ENCODE data around the gene PPM1H. TPM values are rescaled to one million over a fixed set of nuclear protein-coding genes. Genes with fewer than 3 reads are reported as not detected.

The PPM1H gene
- total RNA-seq, 1 experiment from 2014 or later = 65.7 TPM

DNA sequence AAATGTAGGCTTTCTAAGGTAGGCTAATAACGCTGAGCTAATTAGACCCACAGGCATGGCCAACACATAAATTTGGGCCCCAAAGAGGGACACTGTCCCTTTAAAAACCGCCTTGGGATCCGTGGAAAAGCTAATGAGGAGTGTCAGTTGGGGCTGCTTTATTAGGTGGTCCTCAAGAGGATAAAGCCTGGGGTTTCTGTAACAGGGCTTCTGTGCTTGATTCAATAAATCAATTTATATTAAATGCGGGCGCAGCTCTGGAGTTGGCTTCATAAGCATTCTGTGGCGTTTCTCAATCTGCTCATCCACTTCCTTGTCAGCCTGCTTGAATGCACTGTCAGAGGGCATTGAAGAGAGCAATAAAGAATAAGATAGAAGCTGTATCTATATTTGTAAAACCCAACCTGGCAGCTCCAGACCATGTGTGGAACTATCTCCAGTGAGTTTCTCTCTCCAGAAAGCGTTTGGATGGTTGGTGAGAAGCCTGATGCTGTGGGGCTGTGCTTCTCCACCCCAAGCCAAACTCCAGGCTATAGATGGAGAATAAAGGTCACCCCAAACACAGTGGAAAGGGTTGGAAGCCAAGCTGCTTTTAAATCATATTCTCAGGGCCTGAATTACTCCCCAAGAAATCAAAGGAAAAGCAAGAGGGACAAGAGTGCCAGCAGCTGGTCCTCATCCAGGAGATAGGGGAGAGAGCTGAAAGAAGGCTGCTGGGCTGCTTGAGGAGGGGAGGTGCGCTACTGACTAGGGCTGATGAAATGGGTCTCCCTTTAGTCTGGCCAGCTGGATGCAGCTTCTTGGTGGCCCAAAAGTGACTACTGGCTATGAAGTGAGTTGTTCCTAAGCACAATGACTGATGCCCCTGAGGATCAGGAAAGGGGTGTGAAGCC, 222.0 kb downstream of the PPM1H start:
- in situ Hi-C loops (cut with HindIII; ENCODE audit: low sequenced_read_pairs) = no loop called here
- DNase-seq (ENCODE audit: low spot score) = peak; percentile 54

- peak; percentile 74 for DNase-seq (ENCODE audit: low spot score)
- in situ Hi-C loops (cut with HindIII; ENCODE audit: low sequenced_read_pairs) = no loop called here
These were observed 223.2 kb downstream of the PPM1H start for GRCh38 chr12:62711631-62712241.

- in situ Hi-C loops (cut with HindIII; ENCODE audit: low sequenced_read_pairs) = no loop called here
These were observed 225.6 kb downstream of the PPM1H start for GRCh38 chr12:62709311-62709710.

GRCh38 chr12:62707939-62708338, 227.0 kb downstream of the PPM1H start:
- DNase-seq (ENCODE audit: low spot score) = no peak
- in situ Hi-C loops (cut with HindIII; ENCODE audit: low sequenced_read_pairs) = no loop called here

More at GRCh38 chr12:62709311-62709710, 225.6 kb downstream of the PPM1H start:
- no peak for DNase-seq (ENCODE audit: low spot score)

DNA sequence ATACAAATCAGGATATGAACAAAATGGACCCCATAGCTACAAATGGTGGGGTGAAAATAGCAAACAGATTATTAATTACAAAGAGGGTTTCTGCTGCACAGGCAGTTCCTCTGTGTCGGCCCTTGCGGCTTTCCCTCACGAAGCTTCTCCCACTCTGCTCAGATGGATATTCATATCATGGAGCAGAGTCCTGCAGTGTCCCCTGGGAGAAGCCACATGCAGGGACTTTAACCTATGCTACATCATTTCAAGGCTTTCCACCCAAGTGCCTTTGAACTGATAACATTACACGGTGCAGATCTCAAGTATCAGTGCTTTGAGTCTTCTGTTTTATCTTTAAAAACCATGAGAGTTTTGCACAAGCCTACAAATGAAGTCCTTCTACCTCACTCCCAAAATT, 229.1 kb downstream of the PPM1H start:
- in situ Hi-C loops (cut with HindIII; ENCODE audit: low sequenced_read_pairs) = no loop called here

GRCh38 chr12:62703011-62703380, 232.0 kb downstream of the PPM1H start:
- in situ Hi-C loops (cut with HindIII; ENCODE audit: low sequenced_read_pairs) = no loop called here
- DNase-seq (ENCODE audit: low spot score) = no peak

More for the DNA sequence above, 229.1 kb downstream of the PPM1H start:
- DNase-seq (ENCODE audit: low spot score) = no peak

DNA sequence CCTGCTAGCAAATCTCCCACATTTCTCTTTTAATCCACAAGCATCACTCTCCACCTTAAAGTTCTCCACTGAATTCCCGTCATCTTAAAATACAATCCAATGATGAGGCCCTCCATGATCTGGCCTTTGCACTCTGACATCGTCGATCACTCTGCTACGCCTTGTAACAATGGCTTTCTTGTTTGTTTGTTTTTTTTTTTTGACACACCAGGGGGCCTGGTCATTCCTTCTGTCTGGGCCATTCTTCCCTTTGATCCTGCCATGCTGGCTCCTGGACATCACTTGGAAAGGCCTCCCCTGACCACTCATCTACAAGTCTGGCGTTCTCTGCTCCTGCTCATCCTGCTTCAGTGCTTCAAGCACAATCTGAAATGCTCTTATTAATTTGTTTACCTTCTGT, 233.5 kb downstream of the PPM1H start:
- DNase-seq (ENCODE audit: low spot score) = no peak
- in situ Hi-C loops (cut with HindIII; ENCODE audit: low sequenced_read_pairs) = no loop called here

GRCh38 chr12:62700091-62700880, 234.7 kb downstream of the PPM1H start:
- DNase-seq (ENCODE audit: low spot score) = no peak
- in situ Hi-C loops (cut with HindIII; ENCODE audit: low sequenced_read_pairs) = no loop called here

GRCh38 chr12:62698701-62699101, 236.2 kb downstream of the PPM1H start:
- in situ Hi-C loops (cut with HindIII; ENCODE audit: low sequenced_read_pairs) = no loop called here
- no peak for DNase-seq (ENCODE audit: low spot score)

DNA sequence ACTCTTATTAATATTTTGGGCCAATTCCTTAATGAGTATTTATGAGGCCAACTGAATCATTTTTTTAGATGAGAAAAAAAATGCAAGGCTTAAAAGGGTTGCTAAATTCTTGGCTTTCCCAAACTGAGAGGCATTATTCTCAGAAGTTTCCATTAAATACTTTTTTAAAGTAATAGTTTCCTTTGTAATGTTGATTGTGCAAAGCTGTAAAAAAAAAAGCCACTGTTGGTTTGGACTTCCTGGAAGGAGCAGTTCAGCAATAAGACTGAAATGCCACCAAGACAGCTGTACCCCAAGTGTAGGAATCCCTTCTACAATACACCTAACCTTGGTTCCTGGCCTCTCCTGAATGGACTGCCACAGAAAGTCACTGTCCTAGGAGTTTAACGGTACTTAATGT, 237.1 kb downstream of the PPM1H start:
- in situ Hi-C loops (cut with HindIII; ENCODE audit: low sequenced_read_pairs) = no loop called here
- DNase-seq (ENCODE audit: low spot score) = no peak

GRCh38 chr12:62695696-62696095, 239.3 kb downstream of the PPM1H start:
- no peak for DNase-seq (ENCODE audit: low spot score)
- in situ Hi-C loops (cut with HindIII; ENCODE audit: low sequenced_read_pairs) = no loop called here

DNA sequence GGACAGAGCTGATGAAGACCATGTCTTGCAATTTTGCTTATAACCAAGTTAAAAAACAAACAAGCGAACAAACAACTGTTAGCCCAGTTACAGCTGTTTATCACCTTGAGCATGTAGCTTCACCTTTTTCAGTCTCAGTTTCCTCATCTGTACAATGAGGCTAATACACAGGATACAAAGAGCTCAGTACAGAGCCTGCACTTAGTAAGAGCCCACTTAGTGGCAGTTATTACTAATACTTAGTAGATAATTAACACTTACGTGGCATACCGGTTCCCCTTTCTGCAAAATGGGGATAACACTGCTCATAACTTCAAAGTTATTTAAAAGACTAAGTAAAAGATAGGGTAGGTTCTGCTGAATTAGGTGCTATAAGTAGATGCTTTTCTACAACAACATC, 240.3 kb downstream of the PPM1H start:
- in situ Hi-C loops (cut with HindIII; ENCODE audit: low sequenced_read_pairs) = no loop called here
- no peak for DNase-seq (ENCODE audit: low spot score)

DNA sequence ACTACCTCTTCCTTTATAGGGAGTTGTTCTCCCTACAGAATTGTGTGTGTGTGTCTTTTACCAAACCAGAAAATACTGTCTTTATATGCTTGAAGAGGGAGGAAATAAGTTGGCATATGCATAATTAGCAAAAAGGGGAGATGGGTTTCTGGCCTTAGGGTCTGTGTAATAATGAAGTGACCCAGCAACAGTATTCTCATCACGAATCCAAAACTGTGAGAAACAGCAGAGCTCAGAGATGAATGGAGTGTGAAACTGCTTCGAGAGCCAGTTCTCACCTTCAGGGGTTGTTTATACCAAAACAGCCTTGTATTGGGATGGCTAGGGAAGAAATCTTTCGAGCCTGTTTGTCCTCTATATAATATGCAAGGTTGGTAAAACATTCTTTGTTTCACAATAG, 240.8 kb downstream of the PPM1H start:
- no peak for DNase-seq (ENCODE audit: low spot score)
- in situ Hi-C loops (cut with HindIII; ENCODE audit: low sequenced_read_pairs) = no loop called here

DNA sequence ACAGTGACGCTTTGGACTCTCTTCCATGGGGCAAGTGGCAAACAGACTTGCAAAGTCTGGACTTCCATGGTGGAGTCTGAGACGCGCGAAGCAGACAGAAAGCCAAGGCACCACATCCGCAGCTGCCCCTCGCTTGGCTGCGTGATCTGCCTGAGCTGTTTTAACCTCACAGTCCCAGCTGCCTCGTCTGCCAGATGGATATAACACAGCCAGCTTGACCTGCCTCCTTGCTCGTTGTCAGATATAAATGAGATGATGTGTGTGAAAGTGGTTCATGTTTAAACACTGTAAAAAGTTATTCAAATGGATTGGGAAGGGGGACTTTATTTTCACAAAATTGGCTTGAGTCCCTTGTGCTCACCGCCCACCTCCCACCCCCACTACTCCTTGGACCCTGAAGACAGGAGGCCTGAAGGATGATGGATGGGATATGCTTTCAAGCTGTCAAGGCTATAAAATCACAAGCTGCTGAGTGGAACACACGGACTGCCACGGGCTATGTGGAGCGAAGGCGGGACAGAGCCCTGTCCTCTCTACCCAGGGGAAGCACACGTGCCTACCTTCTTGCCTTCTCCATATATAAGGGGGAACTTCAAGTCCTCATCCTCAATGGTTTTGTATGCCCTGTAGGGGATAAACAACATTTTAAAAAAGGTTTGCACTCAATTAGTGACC, 241.4 kb downstream of the PPM1H start:
- in situ Hi-C loops (cut with HindIII; ENCODE audit: low sequenced_read_pairs) = no loop called here
- no peak for DNase-seq (ENCODE audit: low spot score)

DNA sequence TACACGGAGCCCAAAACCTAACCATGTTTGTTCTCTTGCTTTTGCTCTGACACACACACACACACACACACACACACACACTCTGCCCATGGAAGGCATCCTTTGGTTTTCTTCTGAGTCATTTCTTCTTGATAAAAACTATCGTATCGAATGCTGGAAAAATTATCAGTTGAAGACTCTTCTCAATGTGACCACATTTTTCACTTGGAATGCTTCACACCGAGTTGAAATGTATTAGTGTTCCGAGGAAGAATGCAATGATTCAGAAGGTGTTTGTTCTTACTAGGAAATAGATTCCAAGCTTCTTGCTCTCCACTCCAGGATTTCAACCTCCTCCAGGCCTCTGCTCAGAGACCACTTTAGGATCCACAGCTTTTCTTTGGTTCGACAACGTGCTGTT, 242.1 kb downstream of the PPM1H start:
- DNase-seq (ENCODE audit: low spot score) = no peak
- in situ Hi-C loops (cut with HindIII; ENCODE audit: low sequenced_read_pairs) = no loop called here

GRCh38 chr12:62691309-62691708, 243.6 kb downstream of the PPM1H start:
- in situ Hi-C loops (cut with HindIII; ENCODE audit: low sequenced_read_pairs) = no loop called here
- DNase-seq (ENCODE audit: low spot score) = no peak

DNA sequence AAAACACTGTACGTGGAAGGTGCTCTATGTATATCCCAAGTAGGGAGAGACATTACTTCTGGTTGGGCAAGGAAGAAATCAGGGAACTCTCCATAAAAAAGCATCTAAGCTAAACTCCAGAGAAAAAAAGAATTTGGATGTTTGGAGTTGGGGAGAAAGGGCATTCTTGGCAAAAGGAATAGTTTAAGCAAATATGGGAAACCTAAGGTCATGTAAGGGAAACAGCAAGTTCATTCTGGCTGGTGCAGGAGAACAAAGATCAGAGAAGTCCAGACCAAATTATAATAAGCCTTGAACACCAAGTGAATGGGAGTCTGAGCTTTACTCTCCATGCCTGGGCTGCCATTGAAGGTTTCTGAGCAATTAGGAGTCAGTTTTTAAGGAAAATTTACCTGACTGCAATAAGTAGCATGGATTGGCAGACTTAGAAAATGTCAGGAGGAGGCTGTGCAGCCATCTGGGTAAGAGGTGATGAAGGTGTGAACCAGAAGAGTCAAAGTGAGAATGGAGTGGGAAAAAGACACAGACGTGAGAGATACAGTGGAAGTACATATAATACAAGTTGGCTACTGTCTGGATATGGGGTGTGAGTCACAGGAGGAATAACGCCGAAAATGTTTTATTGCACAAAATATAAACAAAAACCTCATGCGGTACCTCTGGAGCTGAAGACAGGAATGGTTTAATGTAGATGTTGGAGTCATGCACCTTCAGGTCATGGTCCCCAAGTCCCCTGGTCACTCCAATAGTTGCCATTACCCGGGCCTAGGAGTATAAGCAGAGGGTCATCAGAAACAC, 245.7 kb downstream of the PPM1H start:
- in situ Hi-C loops (cut with HindIII; ENCODE audit: low sequenced_read_pairs) = no loop called here
- DNase-seq (ENCODE audit: low spot score) = no peak

DNA sequence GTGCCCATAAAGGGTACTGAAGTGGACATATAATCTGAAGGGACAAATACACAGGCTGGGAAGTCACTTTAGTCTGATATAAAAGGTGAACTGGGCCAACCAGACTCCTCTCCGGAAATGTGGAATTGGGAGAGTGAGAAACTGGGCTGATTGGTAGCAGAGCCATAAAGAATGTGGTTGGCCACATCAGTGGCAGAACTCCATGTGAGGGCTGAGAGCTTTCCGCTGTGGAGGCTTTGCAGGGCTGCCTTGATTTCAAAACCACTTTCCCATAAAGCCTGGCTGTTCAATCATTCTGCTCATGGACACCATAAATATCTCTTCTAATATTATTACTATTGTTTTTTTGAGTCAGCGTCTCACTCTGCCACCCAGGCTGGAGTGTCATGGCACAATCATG, 248.0 kb downstream of the PPM1H start:
- in situ Hi-C loops (cut with HindIII; ENCODE audit: low sequenced_read_pairs) = no loop called here
- DNase-seq (ENCODE audit: low spot score) = no peak

Measured in G401 (cell line).